GM21367 (cell line): ENCODE measurements around the gene SLCO2A1.

Source experiments
- ATAC-seq: cut with Tn5 transposase; IDR thresholded peaks from one replicate; pipeline ENCODE4 v1.9.1; 2021; ENCODE audit not compliant: unreplicated experiment

Gene SLCO2A1

DNA sequence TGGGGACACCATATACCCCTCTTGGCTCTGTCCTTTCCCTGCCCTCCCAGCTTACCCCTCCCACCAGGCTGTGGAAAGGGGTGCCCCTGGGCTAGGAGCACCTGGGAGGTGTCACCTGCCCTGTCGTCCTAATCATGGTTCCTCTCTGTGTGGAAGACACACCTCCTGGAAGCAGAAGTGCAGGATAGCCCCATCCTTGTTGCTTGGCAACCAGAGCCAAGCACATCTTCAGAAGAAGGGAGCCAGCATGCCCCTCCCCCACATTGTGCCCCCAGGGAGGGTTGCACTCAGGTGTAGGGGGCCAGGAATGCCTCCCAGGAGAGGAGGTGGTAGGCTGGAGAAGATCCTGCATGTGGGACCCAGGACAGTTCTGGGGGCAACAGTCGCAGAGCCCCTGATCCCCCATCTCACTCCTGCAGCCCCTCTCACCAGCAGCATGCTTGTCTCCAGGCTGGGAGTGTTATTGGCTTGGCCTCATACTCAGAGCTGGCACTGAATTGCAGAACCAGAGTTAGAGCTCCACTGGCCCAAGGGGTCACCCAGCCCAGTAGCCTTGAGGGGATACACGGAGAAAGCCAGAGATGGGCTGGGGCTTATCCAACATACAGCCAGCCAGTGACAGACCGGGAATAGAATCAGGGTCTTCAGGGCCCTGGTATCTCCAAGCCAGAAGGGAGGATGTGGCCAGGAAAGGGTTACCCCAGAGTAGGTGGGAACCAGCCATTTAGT is 142.5 kb downstream of the SLCO2A1 start:
- ATAC-seq: no peak

DNA sequence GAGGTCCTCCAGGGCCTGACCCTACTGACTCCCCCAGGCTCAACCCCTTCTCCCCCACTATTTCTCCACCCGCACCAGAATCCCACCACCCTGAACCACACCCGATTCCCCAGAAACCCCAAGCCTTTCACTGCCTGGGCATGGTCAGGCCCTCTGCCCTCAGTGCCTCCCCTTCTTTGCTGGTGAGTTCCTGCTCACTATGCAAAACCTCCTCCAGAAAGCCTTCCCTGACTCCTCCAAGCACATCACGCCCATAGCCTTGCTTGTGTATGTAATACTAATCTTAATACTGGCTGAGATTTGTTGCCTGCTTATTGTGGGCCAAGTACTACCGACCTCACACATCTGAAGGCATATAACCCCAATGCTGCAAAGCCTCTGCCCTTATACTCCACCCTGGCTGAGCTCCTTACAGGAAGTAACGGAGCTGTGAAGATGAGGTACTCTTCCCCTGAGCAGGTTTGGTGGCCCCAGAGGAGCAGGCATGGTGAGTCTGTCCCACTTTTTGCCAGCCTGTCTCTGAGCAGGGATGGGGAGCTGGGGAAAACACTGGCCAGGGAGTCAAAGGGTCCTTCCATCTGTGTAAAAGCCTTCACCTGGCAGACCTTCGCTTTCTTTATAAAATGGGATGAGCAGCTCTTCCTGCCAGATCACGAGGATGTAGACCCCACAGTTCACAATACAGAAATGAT is 143.5 kb downstream of the SLCO2A1 start:
- no peak for ATAC-seq

DNA sequence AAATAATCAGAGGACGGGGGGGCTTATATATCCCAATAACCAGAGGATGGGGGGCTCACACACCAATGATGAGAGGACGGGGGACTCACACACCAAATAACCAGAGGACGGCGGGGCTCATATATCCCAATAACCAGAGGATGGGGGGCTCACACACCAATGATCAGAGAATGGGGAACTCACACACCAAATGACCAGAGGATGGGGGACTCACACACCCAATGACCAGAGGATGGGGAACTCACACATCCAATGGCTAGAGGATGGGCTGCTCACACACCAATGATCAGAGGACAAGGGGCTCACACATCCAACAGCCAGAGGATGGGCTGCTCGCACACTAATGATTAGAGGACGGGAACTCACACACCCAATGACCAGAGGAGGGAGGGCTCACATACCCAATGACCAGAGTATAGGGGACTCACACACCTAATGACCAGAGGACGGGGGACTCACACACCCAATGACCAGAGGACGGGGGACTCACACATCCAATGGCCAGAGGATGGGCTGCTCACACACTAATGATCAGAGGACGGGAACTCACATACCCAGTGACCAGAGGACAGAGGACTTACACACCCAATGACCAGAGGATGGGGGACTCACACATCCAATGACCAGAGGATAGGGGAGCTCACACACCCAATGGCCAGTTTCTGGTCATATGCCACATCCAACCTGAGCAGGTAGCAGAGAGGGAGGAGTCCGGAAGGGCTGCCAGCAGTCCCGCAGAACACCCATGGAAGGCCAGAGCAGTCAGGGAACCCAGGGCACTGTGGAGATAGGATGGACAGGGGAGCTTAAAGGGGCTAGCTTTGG is 144.6 kb downstream of the SLCO2A1 start:
- ATAC-seq: no peak

DNA sequence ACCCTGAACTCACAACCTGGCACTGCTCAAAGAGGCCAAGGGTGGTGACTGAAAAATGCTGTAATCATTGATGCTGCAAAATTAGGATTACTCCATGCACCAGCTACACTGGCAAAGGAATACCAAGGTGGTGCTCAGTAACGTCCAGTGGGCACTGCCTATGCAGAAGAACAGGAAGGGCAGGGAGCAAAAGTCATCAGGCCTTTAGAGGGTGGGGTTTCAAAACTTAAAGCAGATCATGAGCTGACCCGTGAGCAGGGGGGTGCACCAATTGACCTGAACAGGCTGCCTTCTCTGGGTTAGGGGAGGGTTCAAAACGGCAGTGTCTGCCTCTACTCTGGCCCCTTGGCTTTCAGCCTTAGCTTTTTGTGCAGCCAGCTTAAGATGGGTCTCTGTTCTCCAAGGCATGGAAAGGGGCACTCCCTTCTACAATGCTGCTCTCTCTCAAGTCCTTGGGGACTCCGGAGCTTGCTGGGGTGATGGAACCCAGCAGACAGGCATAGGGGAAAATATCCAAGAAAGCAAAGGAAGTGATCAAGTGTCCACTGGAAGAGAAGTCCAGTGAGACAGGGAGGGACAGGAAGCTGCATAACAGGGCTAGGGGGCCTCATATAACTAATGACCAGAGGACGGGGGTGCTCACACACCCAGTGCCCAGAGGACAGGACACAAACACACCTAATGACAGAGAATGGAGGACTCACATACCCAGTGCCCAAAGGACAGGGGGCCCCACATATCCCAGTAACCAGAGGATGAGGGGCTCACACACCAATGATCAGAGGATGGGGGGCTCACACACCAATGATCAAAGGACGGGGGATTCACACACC is 145.5 kb downstream of the SLCO2A1 start:
- no peak for ATAC-seq

DNA sequence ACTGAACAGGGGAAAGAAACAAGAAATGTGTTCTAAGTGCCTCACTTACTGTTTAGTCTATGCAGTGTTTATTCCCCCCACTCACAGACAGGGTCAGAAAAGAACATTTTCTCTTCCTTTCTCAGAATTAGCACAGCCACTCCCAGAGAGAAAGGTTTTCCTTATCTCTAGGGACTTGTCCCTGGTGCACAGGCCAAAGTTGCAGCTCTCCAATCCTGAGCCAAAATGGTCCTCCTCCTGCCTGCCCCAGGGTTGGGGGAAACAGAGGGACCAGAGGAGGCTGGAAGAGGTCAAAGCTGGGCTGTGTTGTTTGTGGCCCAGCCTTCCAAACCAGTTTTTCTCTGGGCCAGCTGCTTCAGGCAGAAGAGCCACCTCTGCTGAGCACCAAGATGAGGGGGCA is 146.1 kb downstream of the SLCO2A1 start:
- no peak for ATAC-seq

DNA sequence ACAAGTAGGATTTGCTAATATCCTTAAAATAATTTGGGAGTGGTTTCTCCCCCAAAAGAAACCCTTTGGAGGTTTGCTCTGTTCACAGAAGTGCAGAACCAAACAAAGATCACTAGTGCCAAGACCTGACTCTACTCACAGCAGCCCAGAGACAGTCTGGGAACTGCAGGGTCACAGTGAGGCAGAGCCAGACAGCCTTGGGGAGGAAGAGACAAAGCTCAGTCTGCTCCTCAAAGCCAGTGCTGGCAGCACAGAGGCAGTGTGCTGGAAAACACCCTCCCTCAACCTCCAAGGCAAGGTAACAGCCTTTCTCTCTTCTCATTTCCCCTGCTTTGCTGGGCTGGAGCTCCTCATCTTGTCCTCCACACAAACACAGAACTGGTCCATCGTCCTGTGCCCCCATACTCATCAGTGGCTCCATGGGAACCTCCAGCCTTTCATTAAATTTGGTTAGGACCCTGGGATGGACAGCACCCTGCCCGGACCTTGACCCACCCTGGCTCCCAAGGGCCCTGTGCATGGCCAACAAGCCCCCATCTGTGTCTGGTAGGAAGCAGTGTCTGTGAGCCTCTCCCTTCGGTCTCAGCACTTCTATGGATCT is 146.6 kb downstream of the SLCO2A1 start:
- no peak for ATAC-seq

DNA sequence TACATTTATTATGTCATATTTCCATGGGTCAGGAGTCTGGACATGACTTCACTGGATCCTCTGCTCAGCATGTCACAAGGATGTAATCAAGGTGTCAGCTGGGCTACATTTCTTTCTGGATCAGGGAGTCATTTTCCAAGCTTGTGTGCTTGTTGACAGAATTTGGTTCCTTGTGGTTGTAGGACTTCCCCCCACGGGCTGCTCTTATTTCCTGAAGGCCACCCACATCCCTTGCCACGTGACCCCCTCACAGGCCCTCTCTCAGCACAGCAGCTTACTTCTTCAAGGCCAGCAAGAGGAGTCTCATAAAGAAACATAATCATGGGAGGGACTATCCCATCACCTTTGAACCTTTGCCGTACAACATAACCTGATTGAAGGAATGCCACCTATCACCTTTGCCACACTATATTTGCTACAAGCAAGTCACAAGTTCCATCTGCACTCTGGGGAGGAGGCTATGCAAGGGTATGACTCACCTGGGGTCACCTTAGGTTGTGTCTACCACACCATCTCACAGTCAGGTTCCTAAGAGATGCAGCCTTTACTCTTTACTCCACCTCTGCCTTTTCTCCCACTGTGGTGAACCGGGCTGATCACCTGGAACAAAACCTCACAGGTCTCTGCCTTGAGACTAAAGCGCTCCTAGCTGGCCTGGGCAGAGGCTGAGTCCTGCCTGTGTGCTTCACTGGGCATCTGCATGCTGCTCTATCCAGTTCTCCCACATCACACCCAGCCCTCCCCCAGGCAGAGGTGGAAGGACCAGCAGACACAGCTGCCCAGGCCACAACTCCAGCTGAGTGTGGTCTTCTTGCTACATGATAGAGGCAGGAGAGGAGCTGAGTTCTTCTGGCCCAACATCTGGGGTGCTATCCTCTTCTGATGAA is 147.5 kb downstream of the SLCO2A1 start:
- ATAC-seq: no peak

DNA sequence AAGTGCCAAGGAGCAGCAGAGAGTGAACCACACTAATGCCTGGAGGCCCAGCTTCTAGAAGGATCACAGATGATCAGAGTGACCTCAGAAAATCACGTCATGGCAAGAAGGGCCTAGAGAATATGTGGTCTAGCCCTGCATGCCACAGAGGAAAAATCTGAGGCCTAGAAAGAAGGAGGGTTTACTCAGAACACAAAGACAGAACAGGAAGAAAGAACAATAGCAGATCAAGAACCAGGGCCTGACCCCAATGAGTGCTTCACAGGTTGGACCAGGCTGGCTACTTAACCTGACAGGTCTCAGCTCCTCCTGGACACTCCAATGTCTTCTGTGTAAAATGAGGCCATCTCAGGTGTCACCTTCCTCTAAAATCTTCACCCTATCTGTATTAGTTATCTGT is 148.2 kb downstream of the SLCO2A1 start:
- no peak for ATAC-seq

DNA sequence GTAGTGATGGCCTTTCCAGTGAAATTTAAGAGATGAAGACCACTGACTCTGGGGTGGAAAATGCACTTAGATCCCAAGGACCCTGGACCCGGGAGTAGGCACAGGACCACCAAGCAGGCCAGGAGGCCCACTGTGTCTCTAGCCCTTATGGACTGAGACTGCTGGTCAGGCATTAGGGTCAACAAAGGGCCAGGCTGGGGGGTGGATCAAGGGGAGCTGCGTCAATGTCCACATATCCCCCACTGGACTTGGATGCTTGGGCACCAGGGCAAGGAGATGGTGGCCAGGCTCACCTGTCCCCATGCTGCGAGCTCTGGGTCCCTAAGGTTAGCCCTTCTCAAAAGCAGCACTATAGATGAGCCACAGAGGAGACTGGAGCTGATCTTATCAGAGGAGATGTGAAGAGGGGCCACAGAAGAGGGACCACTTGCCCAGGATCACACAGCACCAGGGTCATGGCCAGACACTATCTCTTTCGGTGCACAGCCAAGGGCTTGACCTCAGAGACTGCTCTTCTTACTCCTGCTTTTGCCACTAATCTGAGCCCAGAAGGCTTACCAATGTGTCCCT is 148.8 kb downstream of the SLCO2A1 start:
- no peak for ATAC-seq

DNA sequence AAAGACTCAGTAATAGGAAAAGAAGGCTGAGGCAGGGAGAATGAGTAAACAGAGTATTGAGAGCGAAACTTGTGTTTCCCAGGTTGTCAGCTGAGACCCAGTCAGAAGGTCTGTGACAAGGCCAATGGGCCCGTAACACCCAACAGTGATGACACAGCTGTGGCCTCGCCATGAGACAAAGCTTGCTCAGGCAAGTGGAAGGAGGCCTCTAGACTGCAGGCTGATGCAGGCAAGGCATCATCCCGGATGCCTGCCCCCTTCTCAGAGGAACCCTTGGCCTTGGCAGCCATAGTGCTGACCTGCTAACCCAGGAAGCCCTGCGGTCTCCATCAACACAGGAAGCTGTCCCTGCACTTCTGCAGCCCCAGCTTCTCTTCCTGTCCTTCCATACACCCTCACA is 149.4 kb downstream of the SLCO2A1 start:
- no peak for ATAC-seq

DNA sequence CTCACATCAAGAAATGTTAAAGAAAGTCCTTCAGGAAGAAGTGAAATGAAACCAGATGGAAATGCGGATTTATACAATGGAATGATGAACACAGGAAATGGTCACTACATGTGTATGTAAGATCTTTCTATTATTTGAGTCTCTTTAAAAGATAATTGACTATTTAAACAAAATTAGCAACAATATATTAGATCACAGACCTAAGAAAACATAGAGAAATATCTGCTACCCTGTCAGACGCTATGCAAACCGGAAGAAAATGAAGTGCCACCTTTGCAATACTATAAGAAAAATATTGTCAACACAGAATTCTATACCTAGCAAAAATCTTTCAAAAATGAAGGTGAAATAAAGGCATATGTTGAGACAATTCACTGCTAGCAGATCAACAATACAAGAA is 151.2 kb downstream of the SLCO2A1 start:
- no peak for ATAC-seq
